Mesothelial cell of epicardium (in vitro differentiated cells): ENCODE measurements around the gene NCAPH2. TPM values are rescaled to one million over a fixed set of nuclear protein-coding genes. Genes with fewer than 3 reads are reported as not detected.
A peak's percentile ranks its signal among the peaks of the same experiment; 100 is the strongest.

Source experiments
- DNase-seq, 2 experiments: peaks; one replicate each; pipeline ENCODE4 v3.0.0; 2021; ENCODE audit warnings: low spot score in 2 of 2; ENCODE audit not compliant: unreplicated experiment in 2 of 2
- H3K27ac Mint-ChIP-seq: 2 replicates; pipeline ENCODE4 v1.8.0; 2021; ENCODE audit warnings: mixed read lengths
- H3K27me3 Mint-ChIP-seq: 2 replicates; pipeline ENCODE4 v1.8.0; 2021; ENCODE audit warnings: low read depth, mixed read lengths
- H3K36me3 Mint-ChIP-seq: 2 replicates; pipeline ENCODE4 v1.8.0; 2021; ENCODE audit warnings: mixed read lengths
- H3K4me1 Mint-ChIP-seq: 2 replicates; pipeline ENCODE4 v1.8.0; 2021; ENCODE audit warnings: mixed read lengths
- H3K4me3 Mint-ChIP-seq: 2 replicates; pipeline ENCODE4 v1.8.0; 2021; ENCODE audit warnings: mild to moderate bottlenecking, moderate library complexity, mixed read lengths
- H3K9me3 Mint-ChIP-seq: 2 replicates; pipeline ENCODE4 v1.8.0; 2021; ENCODE audit warnings: mixed read lengths
- CTCF ChIP-seq: fragments of 200-600 bp; sonication (generic); IDR thresholded peaks from one replicate; pipeline ENCODE4 v1.5.0; 2021; ENCODE audit warnings: antibody characterized with exemption; ENCODE audit not compliant: unreplicated experiment
- total RNA-seq: library from RNA; stranded (reverse); gene quantifications from 3 replicates; pipeline ENCODE4 v1.2.1, GENCODE V29; 2021

The NCAPH2 gene
- total RNA-seq, 1 donor from 2014 or later: 60.3 TPM

DNA sequence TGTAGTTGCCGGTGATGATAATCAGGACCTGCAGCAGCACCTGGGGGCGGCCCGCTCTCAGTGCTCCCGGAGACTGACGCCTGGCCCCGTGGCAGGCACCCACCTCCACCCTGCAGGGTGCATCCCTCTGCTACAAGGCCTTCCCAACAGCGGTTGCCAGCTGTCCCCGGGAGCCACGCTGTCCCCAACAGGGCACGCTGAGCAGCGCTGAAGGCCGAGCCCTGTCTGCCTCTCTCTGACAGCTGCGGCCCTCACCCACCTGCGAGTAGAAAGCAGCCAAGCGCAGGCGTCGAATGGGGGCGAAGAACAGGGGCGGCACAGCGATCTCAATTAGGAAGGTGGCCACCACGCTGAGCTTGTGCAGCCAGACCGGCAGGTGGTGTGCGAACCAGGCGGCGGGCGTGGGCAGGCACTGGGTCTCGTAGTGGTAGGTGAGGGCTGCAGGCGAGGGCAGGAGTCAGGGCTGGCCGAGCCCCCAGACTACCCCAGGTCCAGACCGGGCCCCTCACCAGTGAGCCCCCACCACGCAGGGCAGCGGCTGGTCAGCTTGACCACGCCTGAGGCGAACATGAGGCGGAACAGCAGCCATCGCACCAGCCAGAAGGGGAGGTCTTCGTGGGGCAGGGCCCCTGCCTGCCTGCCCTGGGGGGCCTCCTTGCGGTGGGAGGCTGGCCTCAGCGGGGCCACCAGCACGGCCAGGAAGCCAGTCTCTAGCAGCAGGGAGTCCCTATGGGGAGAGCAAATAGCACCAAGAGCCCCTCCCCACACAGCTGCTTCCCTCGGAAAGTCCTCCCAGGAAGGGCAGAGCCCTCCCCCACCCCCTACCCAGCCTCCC lies 2.0 kb upstream of the NCAPH2 start:
- no peak for DNase-seq
- Mint-ChIP-seq H3K27ac (no peak overlapping the region), H3K9me3 (no peaks in the 10 kb centered on the region), H3K4me3 (peak overlapping the region; percentile 96), H3K4me1 (peaks cover 17% of the 10 kb centered on the region), H3K36me3 (no peaks in the 10 kb centered on the region), H3K27me3 (no peaks in the 10 kb centered on the region)
- TF ChIP-seq CTCF: no peak

GRCh38 chr22:50506611-50507420 lies 1.2 kb upstream of the NCAPH2 start:
- Mint-ChIP-seq H3K36me3 (no peaks in the 10 kb centered on the region), H3K9me3 (no peaks in the 10 kb centered on the region), H3K4me1 (peaks cover 17% of the 10 kb centered on the region), H3K4me3 (peak overlapping the region; percentile 96), H3K27ac (peak overlapping the region; percentile 91), H3K27me3 (no peaks in the 10 kb centered on the region)
- no peak for DNase-seq
- no peak for TF ChIP-seq CTCF

DNA sequence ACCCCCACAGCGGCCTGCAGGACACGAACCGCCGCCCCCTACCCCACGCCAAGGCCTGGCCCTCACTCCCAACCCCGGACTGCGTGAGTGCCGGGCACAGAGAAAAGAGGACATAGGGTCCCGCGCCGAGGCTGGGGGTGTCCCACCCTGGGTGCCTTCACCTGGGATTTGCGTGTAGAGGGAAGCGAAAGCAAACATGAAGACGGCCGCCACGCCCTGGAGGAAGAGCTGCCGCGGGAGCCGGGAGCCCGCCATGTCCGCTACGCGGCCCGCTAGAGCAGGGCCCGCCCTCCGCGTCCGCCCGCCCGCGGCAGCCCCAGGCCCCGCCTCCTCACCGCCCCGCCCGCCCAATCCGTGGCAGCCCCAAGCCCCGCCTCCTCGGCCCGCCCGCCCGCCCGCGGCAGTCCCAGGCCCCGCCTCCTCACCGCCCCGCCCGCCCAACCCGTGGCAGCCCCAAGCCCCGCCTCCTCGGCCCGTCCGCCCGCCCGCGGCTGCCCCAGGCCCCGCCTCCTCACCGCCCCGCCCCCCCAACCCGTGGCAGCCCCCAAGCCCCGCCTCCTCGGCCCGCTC lies 518 bp upstream of the NCAPH2 start, which contains the start of gene LMF2:
TSS of gene LMF2 (minus strand) at position 282 of the 570 bp plus-strand sequence. CDS start at position 255, 27 bp downstream.
- H3K36me3 Mint-ChIP-seq: peaks cover 4% of the 10 kb centered on the region
- H3K27ac Mint-ChIP-seq: peak within 1 kb of the TSS; percentile 99
- H3K27me3 Mint-ChIP-seq: no peaks in the 10 kb centered on the region
- peak; percentile 90 to 92 for DNase-seq
- no peak for TF ChIP-seq CTCF
- H3K4me1 Mint-ChIP-seq: peaks cover 17% of the 10 kb centered on the region
- H3K9me3 Mint-ChIP-seq: no peaks in the 10 kb centered on the region
- H3K4me3 Mint-ChIP-seq: peak within 1 kb of the TSS; percentile 96

DNA sequence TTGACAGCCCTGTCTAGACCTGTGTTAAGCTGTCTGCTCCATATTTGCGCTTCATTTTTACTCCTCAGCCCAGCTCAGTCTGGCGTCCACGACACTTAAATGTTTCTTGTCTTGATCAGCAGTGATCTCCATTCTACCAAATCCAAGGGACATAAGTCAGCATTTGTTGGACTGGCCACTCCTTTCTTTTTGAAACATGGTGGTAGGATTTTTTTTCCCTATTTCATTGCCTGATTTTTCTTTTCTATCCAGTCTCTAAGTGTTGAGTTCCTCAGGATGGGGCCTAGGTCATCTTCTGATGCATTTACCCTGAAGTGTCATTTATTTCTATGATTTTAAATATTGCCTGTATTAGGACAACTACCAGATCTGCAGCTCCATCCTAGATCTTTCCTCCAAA lies 873 bp downstream of the NCAPH2 start:
- Mint-ChIP-seq H3K9me3 (no peaks in the 10 kb centered on the region), H3K4me3 (peak overlapping the region; percentile 95), H3K36me3 (peaks cover 4% of the 10 kb centered on the region), H3K27me3 (no peaks in the 10 kb centered on the region), H3K4me1 (peaks cover 17% of the 10 kb centered on the region), H3K27ac (peak overlapping the region; percentile 95)
- no peak for TF ChIP-seq CTCF
- no peak for DNase-seq

- H3K4me1 Mint-ChIP-seq: peaks cover 11% of the 10 kb centered on the region
- no peak for DNase-seq
Measured at GRCh38 chr22:50513175-50513574, 5.2 kb downstream of the NCAPH2 start.

More at GRCh38 chr22:50513175-50513574, 5.2 kb downstream of the NCAPH2 start:
- Mint-ChIP-seq H3K27me3 (no peaks in the 10 kb centered on the region), H3K36me3 (peaks cover 8% of the 10 kb centered on the region), H3K4me3 (no peak overlapping the region), H3K9me3 (no peaks in the 10 kb centered on the region), H3K27ac (no peak overlapping the region)
- no peak for TF ChIP-seq CTCF
